Measurements from ENCODE around the gene CLMN. TPM values are rescaled to one million over a fixed set of nuclear protein-coding genes. Genes with fewer than 3 reads are reported as not detected.

Gene CLMN
- total and polyA plus RNA-seq, 2 of the 13 experiments (the other 11 are each of a cell fraction or from before 2014, with no cell fraction given) = 15.1 to 16.7 TPM

GRCh38 chr14:95318399-95319311, 1.1 kb downstream of the CLMN start (continued):
- TF ChIP-seq PAX8 (CRISPR knock-in tag; IDR thresholded peaks at IDR 0.05; ENCODE audit: borderline replicate concordance) = no peak
- TF ChIP-seq GPN1 (CRISPR knock-in tag; IDR thresholded peaks at IDR 0.05; ENCODE audit: borderline replicate concordance) = no peak
- no peak for TF ChIP-seq PCBP1 (IDR thresholded peaks at IDR 0.05; ENCODE audit: borderline replicate concordance, low read depth, low read length)
- no peak for TF ChIP-seq ZNF101 (CRISPR knock-in tag; IDR thresholded peaks at IDR 0.05; ENCODE audit: borderline replicate concordance, low read depth)
- TF ChIP-seq ZNF367 (CRISPR knock-in tag; IDR thresholded peaks at IDR 0.05; ENCODE audit: borderline replicate concordance) = no peak
- no peak for TF ChIP-seq TFE3 (CRISPR knock-in tag; IDR thresholded peaks at IDR 0.05)
- TF ChIP-seq TBX3 (IDR thresholded peaks at IDR 0.05; ENCODE audit: borderline replicate concordance) = no peak
- no peak for TF ChIP-seq AHDC1 (CRISPR knock-in tag; IDR thresholded peaks at IDR 0.05; ENCODE audit: borderline replicate concordance)
- TF ChIP-seq ZNF660 (CRISPR knock-in tag; IDR thresholded peaks at IDR 0.05; ENCODE audit: borderline replicate concordance, low read depth) = no peak
- TF ChIP-seq TIGD3 (CRISPR knock-in tag; IDR thresholded peaks at IDR 0.05; ENCODE audit: borderline replicate concordance) = no peak
- no peak for TF ChIP-seq ZNF713 (CRISPR knock-in tag; IDR thresholded peaks at IDR 0.05)
- 0 out of 2 replicates have a peak, but pooled peaks have one; percentile 7 for TF ChIP-seq ELF1 (CRISPR knock-in tag; IDR thresholded peaks at IDR 0.05)
- no peak for TF ChIP-seq PAF1 (CRISPR knock-in tag; IDR thresholded peaks at IDR 0.05)
- peak; percentile 35; the same call in 1 of the 2 replicates for TF ChIP-seq POLR2G (IDR thresholded peaks at IDR 0.05; ENCODE audit: low read depth, low read length)
- no peak for TF ChIP-seq POGZ (CRISPR knock-in tag; IDR thresholded peaks at IDR 0.05)
- TF ChIP-seq NR0B2 (CRISPR knock-in tag; IDR thresholded peaks at IDR 0.05) = no peak
- no peak for TF ChIP-seq RFXAP (CRISPR knock-in tag; IDR thresholded peaks at IDR 0.05; ENCODE audit: borderline replicate concordance)
- no peak for TF ChIP-seq GATAD1 (CRISPR knock-in tag; IDR thresholded peaks at IDR 0.05)
- no peak for TF ChIP-seq ZNF629 (CRISPR knock-in tag; conservative IDR thresholded peaks at IDR 0.05)
- peak; percentile 11; the same call in 1 of the 2 replicates for TF ChIP-seq TAF1 (CRISPR knock-in tag; IDR thresholded peaks at IDR 0.05)

Measured in HepG2 (cell line).